A549 (cell line): Measurements from ENCODE around the gene NMNAT2. TPM values are rescaled to one million over a fixed set of nuclear protein-coding genes. Genes with fewer than 3 reads are reported as not detected.

ENCODE experiments used
- ATAC-seq, 2 experiments: fragments of 200-7000 bp in 1 of 2; fragments of >200 bp in 1 of 2; cut with Nextera tagmentation in 1 of 2; cut with Tn5 transposase in 1 of 2; 3 replicates each; pipeline versions ENCODE4 v1.8.0 to v1.9.1; 2018 to 2020; ENCODE audit warnings: mild to moderate bottlenecking in 1 of 2, moderate library complexity in 1 of 2
- CTCF ChIA-PET: fragments of 300-600 bp; sonication (Branson Sonifier 250); formaldehyde crosslinking; extraction: SDS; loops from one replicate; lab custom pipeline; 2021; ENCODE audit warnings: antibody characterized with exemption, inconsistent platforms; lab: Yijun Ruan, JAX
- POLR2A ChIA-PET: fragments of 350-600 bp; formaldehyde crosslinking; extraction: SDS; loops from one replicate; lab custom pipeline; 2021; ENCODE audit warnings: antibody characterized with exemption, inconsistent platforms; lab: Yijun Ruan, JAX
- DNase-seq, 2 experiments: peaks; one replicate each; pipeline versions ENCODE4 v3.0.0 to v3.0.0-alpha.2; 2011 to 2016; ENCODE audit warnings: low read depth in 1 of 2, low spot score in 1 of 2
- FAIRE-seq: peaks from 2 replicates; lab custom pipeline; 2011; peaks lifted over from hg19 to GRCh38; lab: Jason Lieb, UNC
- H3K27ac ChIP-seq, 2 experiments: fragments of >200 bp; sonication (Bioruptor Twin); formaldehyde crosslinking; 3 replicates each; pipeline ENCODE4 v1.5.1; 2016 to 2017
- H3K4me1 ChIP-seq: fragments of >200 bp; sonication (Bioruptor Twin); formaldehyde crosslinking; 3 replicates; pipeline ENCODE4 v1.6.1; 2016
- H3K4me2 ChIP-seq: fragments of >200 bp; sonication (Bioruptor Twin); formaldehyde crosslinking; 3 replicates; pipeline ENCODE4 v1.6.1; 2016
- H3K4me3 ChIP-seq: fragments of >200 bp; sonication (Bioruptor Twin); formaldehyde crosslinking; 3 replicates; pipeline ENCODE4 v1.5.1; 2016
- H3K9me3 ChIP-seq: fragments of >200 bp; sonication (Bioruptor Twin); formaldehyde crosslinking; 3 replicates; pipeline ENCODE4 v1.6.1; 2016
- ATOH8 ChIP-seq: fragments of 250-450 bp; sonication (Bioruptor Pico); IDR thresholded peaks from 2 replicates; pipeline ENCODE4 v1.5.0; 2020; ENCODE audit warnings: low read depth, mild to moderate bottlenecking, moderate library complexity
- CEBPB ChIP-seq, 2 experiments: fragments of >200 bp in 1 of 2; sonication (Bioruptor Twin) in 1 of 2; formaldehyde crosslinking in 1 of 2; IDR thresholded peaks; 2 replicates each; pipeline ENCODE4 v1.6.1; 2012 to 2016
- CHD2 ChIP-seq: fragments of 150-350 bp; IDR thresholded peaks from 2 replicates; pipeline ENCODE4 v1.6.1; 2014; ENCODE audit warnings: low read length; ENCODE audit not compliant: partially characterized antibody
- CHD4 ChIP-seq: fragments of 200-600 bp; sonication (generic); IDR thresholded peaks from 2 replicates; pipeline ENCODE4 v1.6.1; 2016; ENCODE audit warnings: antibody characterized with exemption, mild to moderate bottlenecking, borderline replicate concordance
- E2F6 ChIP-seq: IDR thresholded peaks from 2 replicates; pipeline ENCODE4 v1.6.1; 2012; ENCODE audit warnings: low read depth, borderline replicate concordance
- FOSB ChIP-seq: fragments of 250-450 bp; sonication (Bioruptor Pico); IDR thresholded peaks from 2 replicates; pipeline ENCODE4 v1.5.0; 2020; ENCODE audit warnings: mild to moderate bottlenecking, moderate library complexity
- FOSL2 ChIP-seq, 2 experiments: fragments of 450-650 bp in 1 of 2; fragments of >200 bp in 1 of 2; sonication (Bioruptor Twin) in 1 of 2; formaldehyde crosslinking; IDR thresholded peaks; 2 replicates each; pipeline versions ENCODE4 v1.5.0 to v1.6.1; 2016 to 2020; ENCODE audit warnings: mild to moderate bottlenecking in 1 of 2, moderate library complexity in 1 of 2
- HES2 ChIP-seq: fragments of >200 bp; sonication (Bioruptor Twin); formaldehyde crosslinking; IDR thresholded peaks from 2 replicates; pipeline ENCODE4 v1.6.1; 2016
- HMGXB4 ChIP-seq: fragments of 250-450 bp; sonication (Bioruptor Pico); IDR thresholded peaks from 2 replicates; pipeline ENCODE4 v1.5.0; 2021; ENCODE audit warnings: mild to moderate bottlenecking, moderate library complexity, borderline replicate concordance
- JUNB ChIP-seq: fragments of >200 bp; sonication (Bioruptor Twin); formaldehyde crosslinking; IDR thresholded peaks from 2 replicates; pipeline ENCODE4 v1.6.1; 2016
- KDM1A ChIP-seq: fragments of 200-600 bp; sonication (generic); IDR thresholded peaks from 2 replicates; pipeline ENCODE4 v1.6.1; 2016; ENCODE audit warnings: low read depth, mild to moderate bottlenecking
- NFE2L2 ChIP-seq: fragments of 150-350 bp; conservative IDR thresholded peaks from 2 replicates; pipeline ENCODE4 v1.6.1; 2014; ENCODE audit warnings: low read length
- PHF8 ChIP-seq: fragments of 200-600 bp; sonication (generic); IDR thresholded peaks from 2 replicates; pipeline ENCODE4 v1.6.1; 2016; ENCODE audit warnings: low read depth, mild to moderate bottlenecking, antibody characterized with exemption, moderate library complexity, borderline replicate concordance
- RCOR1 ChIP-seq: fragments of 150-350 bp; IDR thresholded peaks from 2 replicates; pipeline ENCODE4 v1.6.1; 2014; ENCODE audit warnings: antibody characterized with exemption, low read length, low read depth
- RFX5 ChIP-seq: fragments of 450-650 bp; IDR thresholded peaks from 2 replicates; pipeline ENCODE4 v1.7.1; 2014; ENCODE audit warnings: antibody characterized with exemption, mild to moderate bottlenecking, moderate library complexity
- TP53 ChIP-seq: fragments of 250-450 bp; sonication (Bioruptor Pico); IDR thresholded peaks from 2 replicates; pipeline ENCODE4 v1.5.0; 2021; ENCODE audit warnings: mild to moderate bottlenecking, moderate library complexity
- ZC3H11A ChIP-seq: fragments of 450-650 bp; IDR thresholded peaks from 2 replicates; pipeline ENCODE4 v1.6.1; 2014; ENCODE audit warnings: antibody characterized with exemption, mild to moderate bottlenecking
- ZNF302 ChIP-seq: fragments of 250-450 bp; sonication (Bioruptor Pico); IDR thresholded peaks from 2 replicates; pipeline ENCODE4 v1.9.0; 2021; ENCODE audit warnings: inconsistent platforms, mild to moderate bottlenecking, moderate library complexity
- WGBS: methylation state at CpG from one replicate; pipeline ENCODE4 v1.1.6; 2017; ENCODE audit errors: missing lambda C conversion rate; 5-methylcytosine and 5-hydroxymethylcytosine counted together
- polyA plus RNA-seq, 4 experiments: library from polyadenylated mRNA; depleted of rRNA in 3 of 4; stranded (reverse); fragments of >200 nt; fragmentation: RNase III in 1 of 4; extraction: RNeasy Plus Mini Kit Qiagen cat#74134 plus additional on column Dnase treatment in 1 of 4; gene quantifications; 2 replicates in 3 of 4; 3 replicates in 1 of 4; pipeline ENCODE4 v1.2.3, GENCODE V29; 2011 to 2017
- TF ChIP-seq, protein P1 (sequence below): fragments of 200-600 bp; sonication (generic); IDR thresholded peaks from 2 replicates; pipeline ENCODE4 v1.6.1; 2016; ENCODE audit warnings: antibody characterized with exemption, mild to moderate bottlenecking, moderate library complexity
- TF ChIP-seq, protein P2 (sequence below): fragments of >200 bp; sonication (Bioruptor Twin); formaldehyde crosslinking; IDR thresholded peaks from 3 replicates; pipeline ENCODE4 v1.6.1; 2016
- TF ChIP-seq, protein P3 (sequence below): IDR thresholded peaks from 2 replicates; pipeline ENCODE4 v1.6.1; 2012

Gene NMNAT2
- polyA plus RNA-seq, 2 of the 4 experiments (the other 2 are of a cell fraction): 0.16 to 0.63 TPM

DNA sequence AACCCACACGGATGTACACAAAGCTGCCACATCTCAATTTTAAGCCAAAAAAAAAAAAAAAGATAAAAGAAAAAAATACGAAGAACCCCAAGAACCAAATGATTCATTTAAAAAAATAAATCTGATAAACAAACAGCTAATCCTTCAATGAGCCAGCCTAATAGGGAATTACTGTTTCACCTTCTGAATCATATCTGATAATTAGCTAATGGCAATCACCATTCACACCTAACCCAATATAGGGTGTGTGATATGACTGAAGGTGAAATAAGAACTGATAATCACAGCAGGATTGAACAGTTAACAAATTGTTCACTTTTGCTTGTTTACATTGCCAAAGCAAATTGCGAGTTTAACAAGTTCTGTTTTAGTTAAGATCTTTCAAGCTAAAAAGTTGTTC, 170.7 kb downstream of the NMNAT2 start:
- CTCF ChIA-PET: interaction anchor here (0.6 to 4.0 kb wide), 3 partner anchors 12 to 56 kb away, joined by 3 to 17 read pairs (median 3); no protein-coding TSS in a partner anchor
- ATAC-seq: no peak

DNA sequence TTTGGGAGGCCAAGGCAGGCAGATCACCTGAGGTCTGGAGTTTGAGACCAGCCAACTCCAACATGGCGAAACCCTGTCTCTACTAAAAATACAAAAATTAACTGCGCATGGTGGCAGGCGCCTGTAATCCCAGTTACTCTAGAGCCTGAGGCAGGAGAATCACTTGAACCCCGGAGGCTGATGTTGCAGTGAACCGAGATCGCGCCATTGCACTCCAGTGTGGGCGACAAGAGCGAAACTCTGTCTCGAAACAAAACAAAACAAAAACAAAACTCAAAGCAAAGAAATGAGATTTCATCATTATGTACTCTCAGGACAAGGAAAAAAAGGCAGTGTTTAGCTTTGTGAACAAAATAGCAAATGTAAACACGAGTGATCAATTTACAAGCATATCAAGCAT, 171.1 kb downstream of the NMNAT2 start:
- Histone ChIP-seq H3K4me2 (no peak overlapping the region), H3K4me1 (peaks cover 4% of the 10 kb centered on the region; the same call in 2 of the 3 replicates), H3K27ac (no peak overlapping the region), H3K4me3 (no peak overlapping the region), H3K9me3 (0 out of 3 replicates have a peak, but pooled peaks cover 4% of the 10 kb centered on the region)
- TF ChIP-seq, protein P1, sequence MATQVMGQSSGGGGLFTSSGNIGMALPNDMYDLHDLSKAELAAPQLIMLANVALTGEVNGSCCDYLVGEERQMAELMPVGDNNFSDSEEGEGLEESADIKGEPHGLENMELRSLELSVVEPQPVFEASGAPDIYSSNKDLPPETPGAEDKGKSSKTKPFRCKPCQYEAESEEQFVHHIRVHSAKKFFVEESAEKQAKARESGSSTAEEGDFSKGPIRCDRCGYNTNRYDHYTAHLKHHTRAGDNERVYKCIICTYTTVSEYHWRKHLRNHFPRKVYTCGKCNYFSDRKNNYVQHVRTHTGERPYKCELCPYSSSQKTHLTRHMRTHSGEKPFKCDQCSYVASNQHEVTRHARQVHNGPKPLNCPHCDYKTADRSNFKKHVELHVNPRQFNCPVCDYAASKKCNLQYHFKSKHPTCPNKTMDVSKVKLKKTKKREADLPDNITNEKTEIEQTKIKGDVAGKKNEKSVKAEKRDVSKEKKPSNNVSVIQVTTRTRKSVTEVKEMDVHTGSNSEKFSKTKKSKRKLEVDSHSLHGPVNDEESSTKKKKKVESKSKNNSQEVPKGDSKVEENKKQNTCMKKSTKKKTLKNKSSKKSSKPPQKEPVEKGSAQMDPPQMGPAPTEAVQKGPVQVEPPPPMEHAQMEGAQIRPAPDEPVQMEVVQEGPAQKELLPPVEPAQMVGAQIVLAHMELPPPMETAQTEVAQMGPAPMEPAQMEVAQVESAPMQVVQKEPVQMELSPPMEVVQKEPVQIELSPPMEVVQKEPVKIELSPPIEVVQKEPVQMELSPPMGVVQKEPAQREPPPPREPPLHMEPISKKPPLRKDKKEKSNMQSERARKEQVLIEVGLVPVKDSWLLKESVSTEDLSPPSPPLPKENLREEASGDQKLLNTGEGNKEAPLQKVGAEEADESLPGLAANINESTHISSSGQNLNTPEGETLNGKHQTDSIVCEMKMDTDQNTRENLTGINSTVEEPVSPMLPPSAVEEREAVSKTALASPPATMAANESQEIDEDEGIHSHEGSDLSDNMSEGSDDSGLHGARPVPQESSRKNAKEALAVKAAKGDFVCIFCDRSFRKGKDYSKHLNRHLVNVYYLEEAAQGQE: no peak
- TF ChIP-seq NFE2L2: no peak
- TF ChIP-seq HES2: no peak
- TF ChIP-seq CHD4: no peak
- no peak for TF ChIP-seq CEBPB (IDR thresholded peaks at IDR 0.05)
- TF ChIP-seq ZNF302: no peak
- no peak for TF ChIP-seq RFX5
- TF ChIP-seq, protein P2, sequence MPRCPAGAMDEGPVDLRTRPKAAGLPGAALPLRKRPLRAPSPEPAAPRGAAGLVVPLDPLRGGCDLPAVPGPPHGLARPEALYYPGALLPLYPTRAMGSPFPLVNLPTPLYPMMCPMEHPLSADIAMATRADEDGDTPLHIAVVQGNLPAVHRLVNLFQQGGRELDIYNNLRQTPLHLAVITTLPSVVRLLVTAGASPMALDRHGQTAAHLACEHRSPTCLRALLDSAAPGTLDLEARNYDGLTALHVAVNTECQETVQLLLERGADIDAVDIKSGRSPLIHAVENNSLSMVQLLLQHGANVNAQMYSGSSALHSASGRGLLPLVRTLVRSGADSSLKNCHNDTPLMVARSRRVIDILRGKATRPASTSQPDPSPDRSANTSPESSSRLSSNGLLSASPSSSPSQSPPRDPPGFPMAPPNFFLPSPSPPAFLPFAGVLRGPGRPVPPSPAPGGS: no peak
- ChIA-PET CTCF (interaction anchor here (1.0 to 4.0 kb wide), 2 partner anchors 12 to 646 kb away, joined by 3 to 17 read pairs; no protein-coding TSS in a partner anchor), POLR2A (no interaction called here)
- no peak for DNase-seq
- FAIRE-seq: no peak
- no peak for ATAC-seq
- WGBS: 83% methylated on average over 11 of the region's 11 CpGs

More for the DNA sequence above, 170.7 kb downstream of the NMNAT2 start:
- DNase-seq (no peak), FAIRE-seq (no peak)
- H3K4me3 ChIP-seq: no peak overlapping the region
- H3K9me3 ChIP-seq: 0 out of 3 replicates have a peak, but pooled peaks cover 4% of the 10 kb centered on the region
- H3K27ac ChIP-seq: no peak overlapping the region
- TF ChIP-seq RCOR1 (no peak), FOSB (CRISPR knock-in tag) (no peak), CHD2 (no peak), ZC3H11A (no peak), CEBPB (IDR thresholded peaks at IDR 0.05) (no peak), HMGXB4 (no peak), FOSL2 (IDR thresholded peaks at IDR 0.05) (no peak), FOSL2 (CRISPR knock-in tag; IDR thresholded peaks at IDR 0.05) (no peak)
- POLR2A ChIA-PET: no interaction called here
- no peak overlapping the region for H3K4me2 ChIP-seq
- 73% methylated on average over 3 of the region's 3 CpGs for WGBS
- peaks cover 4% of the 10 kb centered on the region; the same call in 2 of the 3 replicates for H3K4me1 ChIP-seq

- ATAC-seq (no peak), DNase-seq (no peak), FAIRE-seq (no peak)
- CTCF ChIA-PET: interaction anchor here (0.9 to 4.0 kb wide), 3 partner anchors 11 to 645 kb away, joined by 3 to 17 read pairs (median 3); no protein-coding TSS in a partner anchor
- TF ChIP-seq TP53: no peak
- no peak for TF ChIP-seq CHD2
- TF ChIP-seq, protein P2: no peak
- TF ChIP-seq, protein P3, sequence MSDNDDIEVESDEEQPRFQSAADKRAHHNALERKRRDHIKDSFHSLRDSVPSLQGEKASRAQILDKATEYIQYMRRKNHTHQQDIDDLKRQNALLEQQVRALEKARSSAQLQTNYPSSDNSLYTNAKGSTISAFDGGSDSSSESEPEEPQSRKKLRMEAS: no peak
- TF ChIP-seq ATOH8 (CRISPR knock-in tag): no peak
- no peak for TF ChIP-seq KDM1A
- no peak for TF ChIP-seq JUNB
- TF ChIP-seq PHF8: no peak
- no peak for TF ChIP-seq E2F6
- no peak for TF ChIP-seq CHD4
- H3K4me2 ChIP-seq: no peak overlapping the region
- POLR2A ChIA-PET: no interaction called here
- 0 out of 3 replicates have a peak, but pooled peaks cover 4% of the 10 kb centered on the region for H3K9me3 ChIP-seq
- no peak overlapping the region for H3K27ac ChIP-seq
- H3K4me3 ChIP-seq: no peak overlapping the region
- peaks cover 4% of the 10 kb centered on the region; the same call in 2 of the 3 replicates for H3K4me1 ChIP-seq
These were observed 171.7 kb downstream of the NMNAT2 start for GRCh38 chr1:183246436-183246835.
